T-helper 1 cell treated with Interleukin-12 subunit alpha and Interleukin-12 subunit beta and Interleukin-4 antibody, amounts not matched to agents 30 μg/mL and 1 μg/mL, for 36 hours (primary cell): ENCODE data around the gene LNP1.
"Not testable (repeated sequence)": the region's sequence is repeated elsewhere in the genome, so short reads cannot be mapped to it uniquely, and the experiment has no call there.

Experiments
- H3K27ac Mint-ChIP-seq: one replicate; pipeline ENCODE4 v1.8.0; 2021; ENCODE audit warnings: mild to moderate bottlenecking, mixed read lengths
- H3K27me3 Mint-ChIP-seq: one replicate; pipeline ENCODE4 v1.8.0; 2021; ENCODE audit warnings: low read depth, mixed read lengths
- H3K36me3 Mint-ChIP-seq: one replicate; pipeline ENCODE4 v1.8.0; 2021; ENCODE audit warnings: low read depth, mixed read lengths
- H3K4me1 Mint-ChIP-seq: one replicate; pipeline ENCODE4 v1.8.0; 2021; ENCODE audit warnings: low read depth, mixed read lengths
- H3K4me3 Mint-ChIP-seq: one replicate; pipeline ENCODE4 v1.8.0; 2021; ENCODE audit warnings: mild to moderate bottlenecking, moderate library complexity, mixed read lengths
- H3K9me3 Mint-ChIP-seq: one replicate; pipeline ENCODE4 v1.8.0; 2021; ENCODE audit warnings: mixed read lengths

Gene LNP1

DNA sequence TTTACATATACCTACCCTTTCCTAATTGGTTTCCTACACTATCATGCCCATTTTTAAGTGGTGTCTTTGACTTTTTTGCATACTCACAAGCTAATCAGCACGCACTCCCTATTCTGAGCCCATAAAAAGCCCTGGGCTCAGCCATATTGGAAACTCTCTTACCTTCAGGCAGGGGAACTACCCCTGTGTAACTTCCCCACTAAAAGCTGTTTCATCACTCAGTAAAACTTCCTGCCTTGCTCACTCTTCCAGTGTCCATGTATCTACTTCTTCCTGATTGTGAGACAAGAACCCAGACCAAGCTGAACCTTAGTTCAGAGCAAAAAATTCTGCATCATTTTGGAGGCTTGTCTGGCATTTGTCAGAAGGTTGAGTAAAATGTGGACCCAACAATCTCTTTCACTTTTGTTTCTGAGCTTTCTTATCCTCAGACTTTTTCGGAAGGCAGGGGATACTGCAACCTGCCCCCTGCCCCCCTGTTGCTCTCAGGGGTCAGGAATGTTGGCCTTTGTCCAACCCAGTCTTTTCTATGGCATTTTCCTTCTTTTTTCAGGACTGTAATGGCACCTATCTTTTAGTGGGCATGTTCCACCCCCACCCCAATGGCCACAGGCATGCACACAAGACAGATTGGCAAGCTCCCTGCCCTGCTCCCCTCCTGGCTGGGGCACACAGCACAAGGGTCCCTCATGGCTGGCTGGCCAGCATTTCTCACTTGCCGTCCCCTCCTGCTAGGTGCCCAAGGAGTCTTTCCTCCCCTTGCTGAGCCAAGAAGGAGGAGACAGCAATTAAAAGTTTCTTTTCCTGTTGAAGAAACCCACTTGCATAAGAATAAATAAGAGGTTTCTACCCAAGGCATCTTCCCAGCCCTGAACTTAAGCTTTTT lies 64.8 kb downstream of the LNP1 start:
- Mint-ChIP-seq H3K27ac (peak overlapping the region; percentile 68), H3K9me3 (peaks cover 15% of the 10 kb centered on the region), H3K27me3 (no peaks in the 10 kb centered on the region), H3K36me3 (no peaks in the 10 kb centered on the region), H3K4me1 (peaks cover 11% of the 10 kb centered on the region), H3K4me3 (no peak overlapping the region)

DNA sequence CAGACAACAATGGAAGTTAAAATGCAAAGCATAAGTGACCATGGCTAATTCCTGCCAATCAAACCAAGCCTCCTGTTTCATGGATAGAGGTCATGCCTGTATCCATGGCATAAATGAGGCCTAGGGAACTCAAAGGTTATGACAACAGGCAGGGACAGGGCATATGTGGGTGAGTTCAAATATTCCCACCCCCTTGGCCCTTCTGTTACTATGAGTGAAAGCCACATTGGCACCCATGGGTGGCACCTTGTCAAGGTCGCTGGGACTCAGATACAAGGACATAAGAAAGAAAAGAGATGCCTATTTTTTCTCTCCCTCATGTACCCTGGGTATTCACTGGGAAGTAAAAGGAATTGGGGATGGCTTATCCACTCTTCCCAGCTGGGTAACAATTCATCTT lies 65.8 kb downstream of the LNP1 start:
- H3K27ac Mint-ChIP-seq = no peak overlapping the region
- no peaks in the 10 kb centered on the region for H3K27me3 Mint-ChIP-seq
- peaks cover 11% of the 10 kb centered on the region for H3K4me1 Mint-ChIP-seq
- H3K4me3 Mint-ChIP-seq = no peak overlapping the region
- H3K36me3 Mint-ChIP-seq = no peaks in the 10 kb centered on the region
- H3K9me3 Mint-ChIP-seq = peaks cover 15% of the 10 kb centered on the region

DNA sequence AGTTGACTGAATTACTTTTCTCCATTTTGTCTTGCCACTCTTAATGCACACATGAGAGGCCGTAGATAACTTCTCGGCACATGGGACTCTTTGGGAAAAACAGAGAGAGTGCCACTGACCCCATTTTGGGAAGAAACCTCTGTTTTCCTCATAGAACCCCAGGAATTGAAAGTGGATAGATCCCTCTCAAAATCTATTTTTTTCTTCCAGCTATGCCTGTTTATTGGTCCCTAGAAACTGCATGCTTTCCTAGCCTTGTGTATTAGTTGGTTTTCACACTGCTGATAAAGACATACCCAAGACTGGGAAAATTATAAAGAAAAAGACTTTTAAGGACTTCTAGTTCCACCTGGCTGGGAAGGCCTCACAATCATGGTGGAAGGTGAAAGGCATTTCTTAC lies 67.3 kb downstream of the LNP1 start:
- Mint-ChIP-seq H3K4me3 (no peak overlapping the region), H3K36me3 (no peaks in the 10 kb centered on the region), H3K4me1 (peaks cover 11% of the 10 kb centered on the region), H3K27me3 (no peaks in the 10 kb centered on the region), H3K9me3 (peaks cover 15% of the 10 kb centered on the region), H3K27ac (no peak overlapping the region)

DNA sequence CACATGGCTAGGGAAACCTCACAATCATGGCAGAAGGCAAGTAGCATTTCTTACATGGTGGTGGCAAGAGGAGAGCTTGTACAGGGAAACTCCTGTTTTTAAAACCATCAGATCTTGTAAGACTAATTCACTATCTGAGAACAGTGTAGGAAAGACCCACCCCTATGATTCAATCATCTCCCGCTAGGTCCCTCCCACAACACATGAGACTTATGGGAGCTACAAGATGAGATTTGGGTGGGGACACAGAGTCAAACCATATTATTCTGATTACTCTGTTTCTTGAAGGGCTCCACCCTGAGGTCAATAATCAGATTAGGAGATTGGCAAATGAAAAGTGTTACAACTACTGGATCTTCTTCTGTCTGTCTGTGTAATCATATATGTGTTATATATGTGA lies 69.6 kb downstream of the LNP1 start:
- Mint-ChIP-seq H3K27me3 (peaks cover 7% of the 10 kb centered on the region), H3K9me3 (peaks cover 19% of the 10 kb centered on the region), H3K27ac (no peak overlapping the region), H3K4me1 (peaks cover 8% of the 10 kb centered on the region), H3K4me3 (no peak overlapping the region), H3K36me3 (no peaks in the 10 kb centered on the region)

DNA sequence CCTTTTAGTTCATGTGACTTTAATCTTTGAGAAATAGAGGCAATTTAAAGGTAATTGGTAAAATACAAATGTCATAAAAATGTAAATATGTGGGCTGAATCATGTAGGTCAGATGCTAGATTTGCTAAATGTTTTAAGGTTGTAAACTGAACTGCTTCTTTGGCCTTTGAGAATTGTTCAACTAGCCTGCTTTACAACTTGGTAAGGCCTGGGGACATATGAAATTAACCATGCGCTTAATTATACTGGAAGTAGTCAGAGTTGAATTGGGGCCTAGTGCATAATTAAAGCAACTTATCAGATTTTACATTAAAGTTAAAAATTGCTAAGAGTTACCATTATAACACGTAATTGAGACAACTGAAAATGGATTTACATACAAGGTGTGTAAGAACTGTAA lies 70.1 kb downstream of the LNP1 start:
- Mint-ChIP-seq H3K4me1 (peaks cover 3% of the 10 kb centered on the region), H3K9me3 (peaks cover 19% of the 10 kb centered on the region), H3K27ac (no peak overlapping the region), H3K27me3 (peaks cover 7% of the 10 kb centered on the region), H3K4me3 (no peak overlapping the region), H3K36me3 (no peaks in the 10 kb centered on the region)

DNA sequence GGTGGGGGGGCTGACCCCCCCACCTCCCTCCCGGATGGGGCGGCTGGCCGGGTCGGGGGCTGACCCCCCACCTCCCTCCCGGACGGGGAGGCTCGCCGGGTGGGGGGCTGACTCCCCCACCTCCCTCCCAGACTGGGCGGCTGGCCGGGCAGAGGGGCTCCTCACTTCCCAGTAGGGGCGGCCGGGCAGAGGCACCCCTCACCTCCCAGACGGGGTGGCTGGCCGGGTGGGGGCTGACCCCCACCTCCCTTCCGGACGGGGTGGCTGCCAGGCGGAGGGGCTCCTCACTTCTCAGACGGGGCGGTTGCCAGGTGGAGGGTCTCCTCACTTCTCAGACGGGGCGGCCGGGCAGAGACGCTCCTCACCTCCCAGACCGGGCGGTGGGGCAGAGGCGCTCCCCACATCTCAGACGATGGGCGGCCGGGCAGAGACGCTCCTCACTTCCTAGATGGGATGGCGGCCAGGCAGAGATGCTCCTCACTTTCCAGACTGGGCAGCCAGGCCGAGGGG lies 76.6 kb downstream of the LNP1 start:
- H3K9me3 Mint-ChIP-seq, H3K27ac Mint-ChIP-seq, H3K4me3 Mint-ChIP-seq: not testable (repeated sequence)

DNA sequence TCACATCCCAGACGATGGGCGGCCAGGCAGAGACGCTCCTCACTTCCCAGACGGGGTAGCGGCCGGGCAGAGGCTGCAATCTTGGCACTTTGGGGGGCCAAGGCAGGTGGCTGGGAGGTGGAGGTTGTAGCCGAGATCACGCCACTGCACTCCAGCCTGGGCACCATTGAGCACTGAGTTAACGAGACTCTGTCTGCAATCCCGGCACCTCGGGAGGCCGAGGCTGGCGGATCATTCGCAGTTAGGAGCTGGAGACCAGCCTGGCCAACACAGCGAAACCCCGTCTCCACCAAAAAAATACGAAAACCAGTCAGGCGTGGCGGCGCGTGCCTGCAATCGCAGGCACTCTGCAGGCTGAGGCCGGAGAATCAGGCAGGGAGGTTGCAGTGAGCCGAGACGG lies 77.2 kb downstream of the LNP1 start:
- not testable (repeated sequence) for H3K4me1 Mint-ChIP-seq, H3K27ac Mint-ChIP-seq, H3K36me3 Mint-ChIP-seq, H3K4me3 Mint-ChIP-seq, H3K9me3 Mint-ChIP-seq, H3K27me3 Mint-ChIP-seq

More for the DNA sequence above, 76.6 kb downstream of the LNP1 start:
- not testable (repeated sequence) for H3K36me3 Mint-ChIP-seq, H3K4me1 Mint-ChIP-seq, H3K27me3 Mint-ChIP-seq

DNA sequence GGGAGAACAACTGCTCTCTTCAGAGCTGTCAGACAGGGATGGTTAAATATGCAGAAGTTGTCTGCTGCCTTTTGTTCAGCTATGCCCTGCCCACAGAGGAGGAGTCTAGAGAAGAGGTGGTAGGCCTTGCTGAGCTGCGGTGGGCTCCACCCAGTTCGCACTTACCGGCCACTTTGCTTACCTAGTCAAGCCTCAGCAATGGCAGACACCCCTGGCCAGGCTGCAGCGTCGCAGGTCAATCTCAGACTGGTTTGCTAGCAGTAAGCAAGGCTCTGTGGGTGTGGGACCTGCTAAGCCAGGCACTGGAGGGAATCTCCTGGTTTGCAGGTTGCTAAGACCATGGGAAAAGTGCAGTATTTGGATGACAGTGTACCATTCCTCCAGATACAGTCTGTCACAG lies 78.7 kb downstream of the LNP1 start:
- H3K36me3 Mint-ChIP-seq = no peaks in the 10 kb centered on the region
- H3K27me3 Mint-ChIP-seq = peaks cover 14% of the 10 kb centered on the region
- no peak overlapping the region for H3K4me3 Mint-ChIP-seq
- no peak overlapping the region for H3K27ac Mint-ChIP-seq
- peaks cover 3% of the 10 kb centered on the region for H3K9me3 Mint-ChIP-seq
- peaks cover 4% of the 10 kb centered on the region for H3K4me1 Mint-ChIP-seq

DNA sequence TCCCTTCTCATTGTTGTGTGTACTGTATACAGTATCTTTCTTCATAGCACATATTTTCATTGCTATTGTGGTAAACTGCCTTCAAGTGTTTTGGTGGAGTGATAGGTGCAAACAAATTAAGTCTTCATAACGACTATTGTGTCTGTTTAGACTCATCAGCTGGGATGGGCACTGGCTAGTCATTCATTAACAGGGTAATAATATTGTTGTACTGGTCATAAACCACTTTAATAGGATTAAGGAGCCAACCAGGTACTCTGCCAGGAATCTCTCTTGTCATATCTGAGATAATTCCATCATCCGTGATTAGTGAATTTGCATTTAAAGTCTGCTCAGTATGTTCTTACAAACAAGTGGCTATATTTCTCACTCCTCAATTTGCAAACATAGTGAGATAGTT lies 80.8 kb downstream of the LNP1 start:
- peaks cover 9% of the 10 kb centered on the region for H3K27me3 Mint-ChIP-seq
- H3K9me3 Mint-ChIP-seq = no peaks in the 10 kb centered on the region
- H3K4me1 Mint-ChIP-seq = peaks cover 4% of the 10 kb centered on the region
- H3K27ac Mint-ChIP-seq = no peak overlapping the region
- H3K36me3 Mint-ChIP-seq = no peaks in the 10 kb centered on the region
- no peak overlapping the region for H3K4me3 Mint-ChIP-seq

DNA sequence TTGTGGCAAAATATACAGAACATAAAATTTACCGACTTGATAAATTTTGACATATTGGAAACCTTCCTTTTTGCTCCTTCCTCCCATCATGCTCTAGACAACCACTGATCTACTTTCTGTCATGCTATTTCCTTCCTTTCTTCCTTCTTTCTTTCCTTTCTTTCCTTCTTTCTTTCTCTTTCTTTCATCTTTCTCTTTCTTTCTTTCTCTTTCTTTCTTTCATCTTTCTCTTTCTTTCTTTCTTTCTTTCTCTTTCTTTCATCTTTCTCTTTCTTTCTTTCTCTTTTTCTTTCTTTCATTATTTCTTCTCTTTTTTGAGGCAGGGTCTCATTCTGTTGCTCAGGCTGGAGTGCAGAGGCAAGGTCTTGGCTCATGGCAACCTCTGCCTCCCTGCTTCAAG lies 82.2 kb downstream of the LNP1 start:
- H3K27ac Mint-ChIP-seq = no peak overlapping the region
- no peak overlapping the region for H3K4me3 Mint-ChIP-seq
- H3K4me1 Mint-ChIP-seq = peaks cover 4% of the 10 kb centered on the region
- H3K9me3 Mint-ChIP-seq = no peaks in the 10 kb centered on the region
- no peaks in the 10 kb centered on the region for H3K36me3 Mint-ChIP-seq
- H3K27me3 Mint-ChIP-seq = peaks cover 9% of the 10 kb centered on the region

DNA sequence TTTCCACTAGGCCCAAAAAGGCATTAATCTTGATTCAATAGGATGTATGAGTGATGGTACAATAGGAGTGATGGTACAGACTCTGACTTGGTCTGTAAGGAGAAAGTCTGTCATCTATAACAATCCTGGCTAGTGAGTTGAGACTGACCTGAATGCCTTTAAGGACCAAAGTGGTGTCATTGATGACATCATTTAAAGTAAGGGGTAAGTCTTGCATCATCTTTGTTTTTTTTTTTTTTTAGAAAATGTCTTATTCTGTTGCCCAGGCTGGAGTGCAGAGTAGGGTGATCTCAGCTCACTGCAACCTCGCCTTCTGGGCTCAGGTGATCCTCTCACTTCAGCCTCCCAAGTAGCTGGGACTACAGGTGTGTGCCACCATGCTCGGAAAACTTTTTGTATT lies 85.5 kb downstream of the LNP1 start:
- Mint-ChIP-seq H3K27ac (no peak overlapping the region), H3K4me1 (peaks cover 4% of the 10 kb centered on the region), H3K4me3 (no peak overlapping the region), H3K36me3 (no peaks in the 10 kb centered on the region), H3K27me3 (peaks cover 28% of the 10 kb centered on the region), H3K9me3 (no peaks in the 10 kb centered on the region)

DNA sequence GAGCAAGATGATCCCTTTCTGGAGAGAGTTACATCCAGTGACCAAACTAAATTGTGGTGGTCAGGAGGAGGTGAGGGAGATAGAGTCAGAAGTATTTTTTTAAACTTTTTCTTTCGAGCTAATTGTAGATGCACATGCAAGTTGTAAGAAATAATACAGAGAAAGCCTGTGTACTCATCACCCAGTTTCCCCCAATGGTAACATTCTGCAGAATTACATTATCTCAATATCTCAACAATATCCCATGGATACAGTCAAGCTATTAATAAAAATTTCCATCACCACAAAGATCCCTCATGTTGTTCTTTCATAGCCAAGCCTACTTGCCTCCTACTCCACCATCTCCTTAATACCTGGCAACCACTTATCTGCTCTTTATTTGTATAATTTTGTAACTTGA lies 87.8 kb downstream of the LNP1 start:
- H3K27ac Mint-ChIP-seq = no peak overlapping the region
- H3K36me3 Mint-ChIP-seq = no peaks in the 10 kb centered on the region
- H3K4me3 Mint-ChIP-seq = no peak overlapping the region
- H3K27me3 Mint-ChIP-seq = peaks cover 25% of the 10 kb centered on the region
- H3K9me3 Mint-ChIP-seq = no peaks in the 10 kb centered on the region
- H3K4me1 Mint-ChIP-seq = peaks cover 8% of the 10 kb centered on the region

DNA sequence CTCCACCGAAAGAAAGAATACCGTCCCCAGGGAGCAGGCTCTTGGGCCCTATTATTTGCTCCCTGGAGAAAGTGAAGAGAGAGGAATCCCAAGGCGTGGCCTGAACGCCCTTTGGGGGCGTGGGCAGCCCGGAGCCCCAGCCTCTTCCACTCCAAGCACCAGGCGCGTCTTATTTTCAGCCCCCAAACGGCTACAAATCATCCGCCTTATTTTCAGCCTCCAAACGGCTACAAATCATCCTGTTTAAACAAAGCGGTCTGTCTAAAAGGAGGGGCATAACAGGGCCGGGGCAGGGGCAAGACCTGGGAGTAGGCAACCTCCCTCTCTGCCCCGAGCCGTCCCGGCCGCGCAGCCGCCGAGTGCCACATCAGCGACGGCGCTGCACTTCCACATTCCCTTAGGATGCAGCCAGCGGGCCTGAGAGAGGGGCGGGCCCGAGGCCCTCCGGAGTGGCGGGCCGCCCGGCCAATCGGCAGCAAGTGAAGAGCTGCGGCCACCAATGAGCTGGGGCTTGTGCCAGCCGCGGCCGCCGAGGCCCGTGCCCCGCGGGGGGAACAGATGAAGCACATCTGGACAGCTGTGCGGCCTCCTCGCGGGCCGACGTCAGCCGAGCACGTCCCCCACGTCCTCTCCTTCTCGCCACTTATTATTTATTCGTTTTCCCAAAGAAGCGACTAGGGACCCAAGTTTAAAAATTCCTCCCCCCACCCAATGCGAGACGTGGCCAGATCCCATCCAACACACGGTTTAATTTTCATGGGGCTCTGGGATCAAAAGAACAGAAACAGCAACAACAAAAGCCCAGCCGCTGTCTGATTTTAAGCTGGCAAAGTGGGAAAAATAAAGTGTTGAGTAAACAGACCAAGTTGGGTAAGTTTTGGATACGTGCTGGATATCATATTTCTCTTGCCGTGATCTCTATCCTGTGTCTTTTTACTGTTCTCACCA lies 91.0 kb downstream of the LNP1 start, which contains the start of gene TMEM45A:
Gene TMEM45A (plus strand): TSS at position 561 of the 948 bp plus-strand sequence. CDS start 62,593 bp downstream, outside the sequence.
- Mint-ChIP-seq H3K9me3 (no peaks in the 10 kb centered on the region), H3K4me3 (peak within 1 kb of the TSS; percentile 82), H3K27me3 (peaks cover 31% of the 10 kb centered on the region), H3K36me3 (no peaks in the 10 kb centered on the region), H3K4me1 (peaks cover 8% of the 10 kb centered on the region), H3K27ac (no peak within 1 kb of the TSS)

DNA sequence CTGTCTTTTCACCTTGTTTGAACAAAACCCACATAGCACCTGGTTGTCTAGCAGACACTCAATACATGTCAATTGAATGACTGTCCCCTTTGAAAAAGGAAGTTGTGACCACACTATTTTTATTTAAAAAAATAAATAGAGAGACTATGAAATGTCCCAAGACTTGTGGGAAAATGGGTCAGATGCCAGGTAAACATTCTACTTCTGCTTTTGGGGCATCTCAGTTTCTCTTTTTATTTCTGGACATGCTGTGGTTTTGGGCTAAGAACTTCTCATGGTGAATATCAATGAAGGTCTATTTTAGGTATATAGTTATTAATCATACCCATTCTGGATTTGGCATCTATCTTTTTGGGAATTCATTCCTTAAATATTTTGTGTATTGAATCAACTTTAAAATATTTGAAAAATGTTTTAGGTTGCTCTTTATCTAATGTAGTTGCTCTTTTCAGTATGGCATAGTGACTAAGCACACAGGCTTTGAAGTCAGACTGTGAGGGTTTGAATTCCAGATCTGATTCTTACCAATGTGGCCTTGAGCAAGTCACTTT lies 95.4 kb downstream of the LNP1 start:
- Mint-ChIP-seq H3K27me3 (peaks cover 12% of the 10 kb centered on the region), H3K4me1 (peaks cover 8% of the 10 kb centered on the region), H3K9me3 (no peaks in the 10 kb centered on the region), H3K4me3 (no peak overlapping the region), H3K36me3 (no peaks in the 10 kb centered on the region), H3K27ac (no peak overlapping the region)
